H9 (cell line): ENCODE measurements around the gene CDK8. TPM values are rescaled to one million over a fixed set of nuclear protein-coding genes. Genes with fewer than 3 reads are reported as not detected.

ENCODE experiments used
- DNase-seq: peaks from one replicate; pipeline ENCODE4 v3.0.0-alpha.2; 2017
- H2AFZ ChIP-seq: one replicate; pipeline ENCODE4 v1.6.1; 2013; ENCODE audit warnings: mild to moderate bottlenecking, low read length, control low read depth, moderate library complexity
- H2AK5ac ChIP-seq: 2 replicates; pipeline ENCODE4 v1.6.1; 2013; ENCODE audit warnings: low read length, control low read depth, mixed read lengths; ENCODE audit not compliant: insufficient read length
- H2BK120ac ChIP-seq: one replicate; pipeline ENCODE4 v1.6.1; 2013; ENCODE audit warnings: low read depth, mild to moderate bottlenecking, low read length, control low read depth, inconsistent platforms; ENCODE audit not compliant: poor library complexity, severe bottlenecking
- H2BK12ac ChIP-seq: 2 replicates; pipeline ENCODE4 v1.6.1; 2013; ENCODE audit warnings: low read length, control low read depth, mixed read lengths, low read depth; ENCODE audit not compliant: insufficient read length
- H2BK15ac ChIP-seq: 2 replicates; pipeline ENCODE4 v1.6.1; 2013; ENCODE audit warnings: low read depth, low read length, control low read depth
- H2BK20ac ChIP-seq: one replicate; pipeline ENCODE4 v1.6.1; 2013; ENCODE audit warnings: low read depth, mild to moderate bottlenecking, low read length, control low read depth, inconsistent platforms; ENCODE audit not compliant: poor library complexity, severe bottlenecking
- H2BK5ac ChIP-seq: 2 replicates; pipeline ENCODE4 v1.6.1; 2013; ENCODE audit warnings: low read length, control low read depth, mixed read lengths; ENCODE audit not compliant: insufficient read length
- H3K14ac ChIP-seq: 2 replicates; pipeline ENCODE4 v1.6.1; 2013; ENCODE audit warnings: low read length, control low read depth; ENCODE audit not compliant: insufficient read depth
- H3K18ac ChIP-seq: 2 replicates; pipeline ENCODE4 v1.6.1; 2013; ENCODE audit warnings: low read depth, mild to moderate bottlenecking, mixed read lengths, low read length, control low read depth; ENCODE audit not compliant: insufficient read length
- H3K23ac ChIP-seq: 2 replicates; pipeline ENCODE4 v1.6.1; 2013; ENCODE audit warnings: low read length, control low read depth, mixed read lengths, low read depth; ENCODE audit not compliant: insufficient read length
- H3K23me2 ChIP-seq: 2 replicates; pipeline ENCODE4 v1.6.1; 2013; ENCODE audit warnings: low read depth, mild to moderate bottlenecking, mixed read lengths, low read length, control low read depth; ENCODE audit not compliant: insufficient read length, poor library complexity, severe bottlenecking
- H3K27ac ChIP-seq: 2 replicates; pipeline ENCODE4 v1.5.1; 2013; ENCODE audit warnings: low read length, control low read depth, mixed read lengths, low read depth; ENCODE audit not compliant: insufficient read length
- H3K27me3 ChIP-seq: 2 replicates; pipeline ENCODE4 v1.6.1; 2013; ENCODE audit warnings: low read length, control low read depth, inconsistent platforms; ENCODE audit not compliant: insufficient read depth
- H3K4ac ChIP-seq: 2 replicates; pipeline ENCODE4 v1.6.1; 2013; ENCODE audit warnings: low read depth, mild to moderate bottlenecking, control low read depth, inconsistent platforms, low read length, moderate library complexity
- H3K4me1 ChIP-seq: 2 replicates; pipeline ENCODE4 v1.6.1; 2013; ENCODE audit warnings: low read length, control low read depth, inconsistent platforms; ENCODE audit not compliant: insufficient read depth
- H3K4me2 ChIP-seq: 2 replicates; pipeline ENCODE4 v1.6.1; 2013; ENCODE audit warnings: low read length, control low read depth, mixed read lengths; ENCODE audit not compliant: insufficient read length, insufficient read depth
- H3K56ac ChIP-seq: 2 replicates; pipeline ENCODE4 v1.6.1; 2013; ENCODE audit warnings: low read depth, mild to moderate bottlenecking, mixed read lengths, low read length, control low read depth; ENCODE audit not compliant: insufficient read length
- H3K79me1 ChIP-seq: 2 replicates; pipeline ENCODE4 v1.6.1; 2013; ENCODE audit warnings: low read depth, mild to moderate bottlenecking, moderate library complexity, low read length, control low read depth, inconsistent platforms; ENCODE audit not compliant: insufficient read depth, poor library complexity, severe bottlenecking
- H3K79me2 ChIP-seq: 2 replicates; pipeline ENCODE4 v1.6.1; 2013; ENCODE audit warnings: low read length, control low read depth, inconsistent platforms; ENCODE audit not compliant: insufficient read depth
- H3K9ac ChIP-seq: 2 replicates; pipeline ENCODE4 v1.6.1; 2013; ENCODE audit warnings: low read length, control low read depth, mixed read lengths; ENCODE audit not compliant: insufficient read length; ENCODE audit errors: extremely low read depth
- H3K9me3 ChIP-seq: one replicate; pipeline ENCODE4 v1.6.1; 2013; ENCODE audit warnings: low read depth, low read length, inconsistent platforms; ENCODE audit not compliant: control insufficient read depth
- H3T11ph ChIP-seq: one replicate; pipeline ENCODE4 v1.6.1; 2013; ENCODE audit warnings: mild to moderate bottlenecking, low read length, control low read depth, inconsistent platforms
- H4K20me1 ChIP-seq: one replicate; pipeline ENCODE4 v1.6.1; 2013; ENCODE audit not compliant: control insufficient read depth, insufficient read length, insufficient read depth
- H4K5ac ChIP-seq: 2 replicates; pipeline ENCODE4 v1.6.1; 2013; ENCODE audit warnings: low read depth, mild to moderate bottlenecking, mixed read lengths, low read length, control low read depth; ENCODE audit not compliant: insufficient read length
- H4K8ac ChIP-seq: replicated peaks from 2 replicates; pipeline ENCODE4 v1.6.1; 2013; ENCODE audit warnings: low read length, control low read depth, mixed read lengths, low read depth; ENCODE audit not compliant: insufficient read length
- H4K91ac ChIP-seq: 2 replicates; pipeline ENCODE4 v1.6.1; 2013; ENCODE audit warnings: low read depth, mild to moderate bottlenecking, moderate library complexity, mixed read lengths, low read length, control low read depth; ENCODE audit not compliant: insufficient read length
- H3K27ac Mint-ChIP-seq, 3 experiments: 2 replicates in 2 of 3; 3 replicates in 1 of 3; pipeline ENCODE4 v1.8.0; 2020 to 2021; ENCODE audit warnings: mixed read lengths in 3 of 3, mild to moderate bottlenecking in 1 of 3, moderate library complexity in 1 of 3
- H3K27me3 Mint-ChIP-seq: 2 replicates; pipeline ENCODE4 v1.8.0; 2021; ENCODE audit warnings: low read depth, mild to moderate bottlenecking, moderate library complexity, mixed read lengths
- H3K36me3 Mint-ChIP-seq, 3 experiments: 2 replicates in 2 of 3; 3 replicates in 1 of 3; pipeline ENCODE4 v1.8.0; 2020 to 2021; ENCODE audit warnings: low read depth in 3 of 3, mixed read lengths in 3 of 3; ENCODE audit not compliant: insufficient read depth in 1 of 3
- H3K4me1 Mint-ChIP-seq, 2 experiments: 2 replicates each; pipeline ENCODE4 v1.8.0; 2020; ENCODE audit warnings: mixed read lengths in 2 of 2
- H3K4me3 Mint-ChIP-seq, 2 experiments: 2 replicates in 1 of 2; 3 replicates in 1 of 2; pipeline ENCODE4 v1.8.0; 2020 to 2021; ENCODE audit warnings: mild to moderate bottlenecking in 2 of 2, mixed read lengths in 2 of 2, moderate library complexity in 1 of 2
- H3K9me3 Mint-ChIP-seq, 2 experiments: 2 replicates in 1 of 2; 3 replicates in 1 of 2; pipeline ENCODE4 v1.8.0; 2020; ENCODE audit warnings: mild to moderate bottlenecking in 2 of 2, mixed read lengths in 2 of 2, moderate library complexity in 1 of 2
- CTCF ChIP-seq: fragments of 200-600 bp; sonication (generic); conservative IDR thresholded peaks from 3 replicates; pipeline ENCODE4 v1.8.0; 2021; ENCODE audit warnings: antibody characterized with exemption, mild to moderate bottlenecking
- WGBS: extraction: QIAGEN DNeasy Blood & Tissue Kit; methylation state at CpG from one replicate; pipeline ENCODE4 v1.1.7; 2013; ENCODE audit warnings: missing lambda C conversion rate, low lambda C conversion rate, mixed read lengths; ENCODE audit not compliant: insufficient read length; ENCODE audit errors: extremely low coverage; 5-methylcytosine and 5-hydroxymethylcytosine counted together
- total RNA-seq: library from RNA; stranded (reverse); gene quantifications from 2 replicates; pipeline ENCODE4 v1.2.1, GENCODE V29; 2021

Gene CDK8
- total RNA-seq, 1 experiment from 2014 or later = 18.1 TPM

GRCh38 chr13:26219726-26220125 is 34.2 kb upstream of the CDK8 start:
- H3K27ac ChIP-seq = no peak overlapping the region
- H3K9me3 ChIP-seq = no peaks in the 10 kb centered on the region
- H2BK12ac ChIP-seq = no peak overlapping the region
- H3K4me1 Mint-ChIP-seq = peaks cover 9 to 12% of the 10 kb centered on the region in 2 experiments
- H3K23me2 ChIP-seq = peaks cover 8% of the 10 kb centered on the region
- H3K27ac Mint-ChIP-seq = no peak overlapping the region
- H2AK5ac ChIP-seq = no peak overlapping the region
- no peaks in the 10 kb centered on the region for H3K79me1 ChIP-seq
- peaks cover 17 to 41% (median 37%) of the 10 kb centered on the region in 3 experiments; a peak in 6 of 7 replicates for H3K36me3 Mint-ChIP-seq
- no peak overlapping the region for H2BK15ac ChIP-seq
- H2BK120ac ChIP-seq = no peak overlapping the region
- H3K4me3 Mint-ChIP-seq = no peak overlapping the region; a peak in 1 of 5 replicates
- no peak overlapping the region for H3K18ac ChIP-seq
- H3K27me3 ChIP-seq = no peaks in the 10 kb centered on the region
- H3K4ac ChIP-seq = no peak overlapping the region
- peaks cover 6% of the 10 kb centered on the region for H3K27me3 Mint-ChIP-seq
- no peak overlapping the region for H3K4me2 ChIP-seq
- H2BK20ac ChIP-seq = no peak overlapping the region
- H3K23ac ChIP-seq = no peak overlapping the region
- no peak overlapping the region for H4K5ac ChIP-seq
- no peak for TF ChIP-seq CTCF
- no peaks in the 10 kb centered on the region for H4K20me1 ChIP-seq
- H2AFZ ChIP-seq = no peak overlapping the region
- no CpG with 5 or more reads among the region's 1 CpG for WGBS
- no peak for DNase-seq
- no peaks in the 10 kb centered on the region; a peak in 1 of 5 replicates for H3K9me3 Mint-ChIP-seq
- H3K14ac ChIP-seq = no peak overlapping the region
- H3K4me1 ChIP-seq = no peaks in the 10 kb centered on the region
- no peak overlapping the region for H3K56ac ChIP-seq
- H3K9ac ChIP-seq = no peak overlapping the region
- H3K79me2 ChIP-seq = no peaks in the 10 kb centered on the region
- H3T11ph ChIP-seq = no peak overlapping the region
- no peak overlapping the region for H4K8ac ChIP-seq
- no peak overlapping the region for H2BK5ac ChIP-seq
- no peak overlapping the region for H4K91ac ChIP-seq
